Mucosa of descending colon (tissue), 3 donors: Measurements from ENCODE around the gene CENPL. TPM values are rescaled to one million over a fixed set of nuclear protein-coding genes. Genes with fewer than 3 reads are reported as not detected.
"Not testable (repeated sequence)": the region's sequence is repeated elsewhere in the genome, so short reads cannot be mapped to it uniquely, and the experiment has no call there.

Experiments used
- ATAC-seq: fragments of 200-7000 bp; cut with Tn5 transposase; one replicate; pipeline ENCODE4 v1.9.1; 2020; ENCODE audit warnings: mild to moderate bottlenecking, moderate library complexity
- DNase-seq, 3 donors: peaks; one replicate each; pipeline ENCODE4 v3.0.0-alpha.2; 2020
- H3K36me3 ChIP-seq: fragments of 200-600 bp; one replicate; pipeline ENCODE4 v1.8.0; 2021; ENCODE audit warnings: low read depth, mild to moderate bottlenecking
- H3K4me1 ChIP-seq: fragments of 200-600 bp; one replicate; pipeline ENCODE4 v1.8.0; 2021; ENCODE audit warnings: low read depth, mild to moderate bottlenecking
- H3K4me3 ChIP-seq: fragments of 200-600 bp; one replicate; pipeline ENCODE4 v1.8.0; 2021; ENCODE audit warnings: mild to moderate bottlenecking
- H3K9me3 ChIP-seq: fragments of 200-600 bp; one replicate; pipeline ENCODE4 v1.8.0; 2021; ENCODE audit warnings: mild to moderate bottlenecking
- CTCF ChIP-seq: fragments of 200-600 bp; IDR thresholded peaks from one replicate; pipeline ENCODE4 v1.8.0; 2022; ENCODE audit warnings: antibody characterized with exemption, mild to moderate bottlenecking
- intact Hi-C, 2 donors: fragments of 100-400 bp; cut with DNase I in 1 of 2; cut with micrococcal nuclease in 1 of 2; formaldehyde crosslinking; loops; one replicate each; pipeline versions ENCODE4 v1.11.0 to v1.11.1; 2022; cut with DNase I, micrococcal nuclease
- total RNA-seq, 3 donors: library from RNA; stranded (reverse); fragmentation: NEBNext Ultra II Directional in 2 of 3; extraction: Animal tissue kit (Norgen Biotek cat#: 25700) in 2 of 3; gene quantifications; one replicate each; pipeline versions ENCODE4 v1.2.1 to v1.2.4, GENCODE V29; 2021 to 2023
- donor health status: DM: no; HTN: no; CAD: no; lungs with moderate emphysema.
- donor health status: DM: no; HTN: no; CAD: no.
- donor health status: DM: no; HTN: yes; CAD: no.

Gene CENPL
- total RNA-seq, 3 donors from 2014 or later, result 6.5 to 8.3 (median 6.7) TPM

- H3K4me3 ChIP-seq, result no peak overlapping the region
- DNase-seq (no peak), ATAC-seq (no peak)
- H3K4me1 ChIP-seq, result peaks cover 12% of the 10 kb centered on the region
- intact Hi-C loops, result no loop called here
- no peaks in the 10 kb centered on the region for H3K9me3 ChIP-seq
- no peak for TF ChIP-seq CTCF
- H3K36me3 ChIP-seq, result no peaks in the 10 kb centered on the region
These were observed 40.9 kb upstream of the CENPL start for GRCh38 chr1:173865468-173866164.

GRCh38 chr1:173864179-173864867, 39.6 kb upstream of the CENPL start:
- no peak for TF ChIP-seq CTCF
- no peak for DNase-seq
- Histone ChIP-seq H3K9me3 (no peaks in the 10 kb centered on the region), H3K4me1 (peaks cover 12% of the 10 kb centered on the region), H3K4me3 (no peak overlapping the region), H3K36me3 (no peaks in the 10 kb centered on the region)
- intact Hi-C loops, result no loop called here
- no peak for ATAC-seq

GRCh38 chr1:173863224-173864161, 38.8 kb upstream of the CENPL start:
- Histone ChIP-seq H3K4me1 (peaks cover 12% of the 10 kb centered on the region), H3K9me3 (no peaks in the 10 kb centered on the region), H3K36me3 (no peaks in the 10 kb centered on the region), H3K4me3 (no peak overlapping the region)
- no peak for TF ChIP-seq CTCF
- DNase-seq (no peak), ATAC-seq (no peak)
- intact Hi-C loops, result no loop called here

GRCh38 chr1:173862769-173863223, 38.1 kb upstream of the CENPL start:
- no peak for TF ChIP-seq CTCF
- Histone ChIP-seq H3K36me3 (no peaks in the 10 kb centered on the region), H3K4me3 (no peak overlapping the region), H3K4me1 (peaks cover 12% of the 10 kb centered on the region), H3K9me3 (no peaks in the 10 kb centered on the region)
- intact Hi-C loops, result no loop called here
- DNase-seq, result no peak
- no peak for ATAC-seq

GRCh38 chr1:173862146-173862768, 37.6 kb upstream of the CENPL start:
- intact Hi-C loops, ATAC-seq: not testable (repeated sequence)

More at GRCh38 chr1:173862146-173862768, 37.6 kb upstream of the CENPL start:
- H3K4me3 ChIP-seq, H3K9me3 ChIP-seq, DNase-seq, H3K36me3 ChIP-seq: not testable (repeated sequence)
- peaks cover 12% of the 10 kb centered on the region for H3K4me1 ChIP-seq
